ENCODE results near the gene LRRC7.

Gene LRRC7

GRCh38 chr1:69814926-69815325 lies 247.2 kb downstream of the LRRC7 start:
- Histone ChIP-seq H3K27me3 (no peaks in the 10 kb centered on the region), H3K9me3 (no peaks in the 10 kb centered on the region), H3K4me2 (no peak overlapping the region), H3K4me1 (no peaks in the 10 kb centered on the region), H3K27ac (no peak overlapping the region), H4K20me1 (no peaks in the 10 kb centered on the region), H3K4me3 (no peak overlapping the region), H3K9ac (no peak overlapping the region), H3K36me3 (no peaks in the 10 kb centered on the region)
- TF ChIP-seq Cebpa-rat (IDR thresholded peaks at IDR 0.05), result no peak

- Histone ChIP-seq H3K9me3 (no peaks in the 10 kb centered on the region), H3K27ac (no peak overlapping the region), H4K20me1 (no peaks in the 10 kb centered on the region), H3K36me3 (no peaks in the 10 kb centered on the region), H3K4me2 (no peak overlapping the region), H3K4me3 (no peak overlapping the region), H3K9ac (no peak overlapping the region), H3K27me3 (no peaks in the 10 kb centered on the region), H3K4me1 (no peaks in the 10 kb centered on the region)
- TF ChIP-seq Cebpa-rat (IDR thresholded peaks at IDR 0.05), result no peak
Observed at GRCh38 chr1:69824932-69825331, 257.2 kb downstream of the LRRC7 start.

DNA sequence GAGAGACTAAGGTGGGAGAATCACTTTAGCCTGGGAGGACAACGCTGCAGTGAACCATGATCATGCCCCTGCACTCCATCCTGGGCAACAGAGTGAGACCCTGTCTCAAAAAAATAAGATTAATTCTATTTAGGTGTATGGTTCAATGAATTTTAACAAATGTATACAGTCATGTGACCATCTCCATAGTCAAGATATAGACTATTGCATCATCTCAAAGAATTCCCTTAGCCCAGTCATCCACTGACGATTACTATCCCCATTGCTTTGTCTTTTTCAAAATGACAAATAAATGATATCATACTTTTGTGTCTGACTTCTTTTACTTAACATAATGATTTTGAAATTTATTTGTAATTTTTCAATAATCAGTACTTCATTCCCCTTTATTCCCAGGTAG lies 260.0 kb downstream of the LRRC7 start:
- Histone ChIP-seq H3K4me3 (no peak overlapping the region), H3K9ac (no peak overlapping the region), H4K20me1 (no peaks in the 10 kb centered on the region), H3K36me3 (no peaks in the 10 kb centered on the region), H3K27me3 (no peaks in the 10 kb centered on the region), H3K4me1 (no peaks in the 10 kb centered on the region), H3K27ac (no peak overlapping the region), H3K4me2 (no peak overlapping the region), H3K9me3 (no peaks in the 10 kb centered on the region)
- TF ChIP-seq Cebpa-rat (IDR thresholded peaks at IDR 0.05), result no peak; the same call in 1 of the 2 replicates

DNA sequence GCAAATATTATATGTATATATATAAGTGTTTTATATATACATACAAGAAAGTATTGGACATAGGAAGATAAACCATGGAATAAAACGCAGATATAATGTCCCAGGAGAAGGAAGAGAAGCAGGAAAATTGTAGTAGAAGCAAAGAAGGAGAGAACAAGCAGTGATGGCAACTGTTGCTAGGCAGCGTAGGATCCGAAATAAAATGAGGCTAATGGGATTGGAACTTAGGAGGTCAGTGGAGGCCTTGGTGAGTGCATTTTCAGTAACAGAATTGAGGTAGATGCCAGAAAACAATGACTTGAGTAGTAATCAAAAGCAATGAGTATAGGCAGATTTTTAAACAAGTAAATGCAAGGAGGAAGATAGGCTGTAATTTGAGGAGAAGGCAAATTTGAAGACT lies 265.8 kb downstream of the LRRC7 start:
- Histone ChIP-seq H3K9me3 (no peaks in the 10 kb centered on the region), H4K20me1 (no peaks in the 10 kb centered on the region), H3K36me3 (no peaks in the 10 kb centered on the region), H3K9ac (no peak overlapping the region), H3K27me3 (no peaks in the 10 kb centered on the region), H3K4me1 (no peaks in the 10 kb centered on the region), H3K4me3 (no peak overlapping the region), H3K4me2 (no peak overlapping the region), H3K27ac (no peak overlapping the region)
- TF ChIP-seq Cebpa-rat (IDR thresholded peaks at IDR 0.05), result no peak

DNA sequence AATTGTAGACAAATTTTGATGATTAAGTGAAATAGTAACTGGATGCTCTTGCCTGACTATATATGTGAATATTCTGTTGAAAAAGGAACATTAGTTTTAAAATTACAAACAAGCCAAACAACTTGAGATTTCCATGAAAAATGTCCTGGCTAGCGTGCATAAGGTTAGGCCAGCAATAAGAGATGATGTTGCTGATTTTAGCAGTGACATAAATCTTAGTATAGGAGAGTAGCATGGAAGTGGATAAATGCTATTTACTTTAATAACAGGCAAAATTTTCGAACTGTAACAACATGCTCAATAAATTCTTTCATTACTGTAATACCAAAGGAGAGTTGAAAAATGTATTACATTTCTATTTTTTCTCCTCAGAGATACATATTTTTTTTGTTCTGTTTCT lies 266.6 kb downstream of the LRRC7 start:
- TF ChIP-seq Cebpa-rat (IDR thresholded peaks at IDR 0.05), result no peak
- Histone ChIP-seq H3K9me3 (no peaks in the 10 kb centered on the region), H3K4me3 (no peak overlapping the region)

GRCh38 chr1:69835955-69836354 lies 268.2 kb downstream of the LRRC7 start:
- Histone ChIP-seq H3K9ac (no peak overlapping the region), H4K20me1 (no peaks in the 10 kb centered on the region), H3K27me3 (no peaks in the 10 kb centered on the region), H3K4me1 (no peaks in the 10 kb centered on the region), H3K36me3 (no peaks in the 10 kb centered on the region), H3K27ac (no peak overlapping the region), H3K4me2 (no peak overlapping the region), H3K9me3 (no peaks in the 10 kb centered on the region), H3K4me3 (no peak overlapping the region)
- TF ChIP-seq Cebpa-rat (IDR thresholded peaks at IDR 0.05), result no peak

More for the DNA sequence above, 266.6 kb downstream of the LRRC7 start:
- Histone ChIP-seq H3K4me2 (no peak overlapping the region), H3K9ac (no peak overlapping the region), H4K20me1 (no peaks in the 10 kb centered on the region), H3K4me1 (no peaks in the 10 kb centered on the region), H3K27ac (no peak overlapping the region), H3K27me3 (no peaks in the 10 kb centered on the region), H3K36me3 (no peaks in the 10 kb centered on the region)

- TF ChIP-seq Cebpa-rat (IDR thresholded peaks at IDR 0.05), result no peak
- Histone ChIP-seq H3K9me3 (no peaks in the 10 kb centered on the region), H4K20me1 (no peaks in the 10 kb centered on the region), H3K9ac (no peak overlapping the region), H3K4me2 (no peak overlapping the region), H3K4me3 (no peak overlapping the region), H3K27me3 (no peaks in the 10 kb centered on the region), H3K27ac (no peak overlapping the region), H3K4me1 (no peaks in the 10 kb centered on the region), H3K36me3 (no peaks in the 10 kb centered on the region)
Observed at GRCh38 chr1:69836971-69837636, 269.4 kb downstream of the LRRC7 start.

GRCh38 chr1:69842326-69842725 lies 274.6 kb downstream of the LRRC7 start:
- H3K27ac ChIP-seq, result no peak overlapping the region
- no peak for TF ChIP-seq Cebpa-rat (IDR thresholded peaks at IDR 0.05)

GRCh38 chr1:69845655-69846054 lies 277.9 kb downstream of the LRRC7 start:
- no peak for TF ChIP-seq Cebpa-rat (IDR thresholded peaks at IDR 0.05)
- no peaks in the 10 kb centered on the region for H3K4me1 ChIP-seq
- no peak overlapping the region for H3K4me3 ChIP-seq
- no peaks in the 10 kb centered on the region for H3K9me3 ChIP-seq
- H3K27me3 ChIP-seq, result no peaks in the 10 kb centered on the region
- no peaks in the 10 kb centered on the region for H3K36me3 ChIP-seq
- H3K9ac ChIP-seq, result no peak overlapping the region
- H4K20me1 ChIP-seq, result no peaks in the 10 kb centered on the region
- H3K4me2 ChIP-seq, result no peak overlapping the region
- no peak overlapping the region for H3K27ac ChIP-seq

More at GRCh38 chr1:69842326-69842725, 274.6 kb downstream of the LRRC7 start:
- H3K27me3 ChIP-seq, result no peaks in the 10 kb centered on the region
- H3K4me1 ChIP-seq, result no peaks in the 10 kb centered on the region
- H3K4me3 ChIP-seq, result no peak overlapping the region
- no peak overlapping the region for H3K4me2 ChIP-seq
- no peaks in the 10 kb centered on the region for H4K20me1 ChIP-seq
- H3K9me3 ChIP-seq, result no peaks in the 10 kb centered on the region
- H3K9ac ChIP-seq, result no peak overlapping the region
- H3K36me3 ChIP-seq, result no peaks in the 10 kb centered on the region

GRCh38 chr1:69846267-69846666 lies 278.5 kb downstream of the LRRC7 start:
- no peaks in the 10 kb centered on the region for H4K20me1 ChIP-seq
- no peak for TF ChIP-seq Cebpa-rat (IDR thresholded peaks at IDR 0.05)
- H3K9me3 ChIP-seq, result no peaks in the 10 kb centered on the region

GRCh38 chr1:69847670-69848069 lies 279.9 kb downstream of the LRRC7 start:
- no peak for TF ChIP-seq Cebpa-rat (IDR thresholded peaks at IDR 0.05)
- Histone ChIP-seq H3K27me3 (no peaks in the 10 kb centered on the region), H3K4me1 (no peaks in the 10 kb centered on the region), H3K36me3 (no peaks in the 10 kb centered on the region), H4K20me1 (no peaks in the 10 kb centered on the region), H3K4me3 (no peak overlapping the region), H3K9me3 (no peaks in the 10 kb centered on the region), H3K4me2 (no peak overlapping the region), H3K9ac (no peak overlapping the region), H3K27ac (no peak overlapping the region)

More at GRCh38 chr1:69846267-69846666, 278.5 kb downstream of the LRRC7 start:
- H3K4me1 ChIP-seq, result no peaks in the 10 kb centered on the region
- no peaks in the 10 kb centered on the region for H3K36me3 ChIP-seq
- H3K9ac ChIP-seq, result no peak overlapping the region
- H3K27ac ChIP-seq, result no peak overlapping the region
- H3K4me2 ChIP-seq, result no peak overlapping the region
- no peaks in the 10 kb centered on the region for H3K27me3 ChIP-seq
- no peak overlapping the region for H3K4me3 ChIP-seq
